Neural crest cell (in vitro differentiated cells): ENCODE measurements around the gene LHFPL3. TPM values are rescaled to one million over a fixed set of nuclear protein-coding genes. Genes with fewer than 3 reads are reported as not detected.

Experiments used
- DNase-seq: peaks from one replicate; pipeline ENCODE4 v3.0.0; 2021; ENCODE audit warnings: low read depth, mixed read lengths, low spot score
- H3K27ac Mint-ChIP-seq: one replicate; pipeline ENCODE4 v1.8.0; 2021; ENCODE audit warnings: mild to moderate bottlenecking, mixed read lengths; ENCODE audit not compliant: unreplicated experiment
- H3K27me3 Mint-ChIP-seq: 2 replicates; pipeline ENCODE4 v1.8.0; 2021; ENCODE audit warnings: low read depth, mild to moderate bottlenecking, mixed read lengths
- H3K36me3 Mint-ChIP-seq: 2 replicates; pipeline ENCODE4 v1.8.0; 2021; ENCODE audit warnings: low read depth, mild to moderate bottlenecking, mixed read lengths
- H3K4me1 Mint-ChIP-seq: 2 replicates; pipeline ENCODE4 v1.8.0; 2021; ENCODE audit warnings: mixed read lengths
- H3K4me3 Mint-ChIP-seq: one replicate; pipeline ENCODE4 v1.8.0; 2021; ENCODE audit warnings: mild to moderate bottlenecking, mixed read lengths
- H3K9me3 Mint-ChIP-seq: 2 replicates; pipeline ENCODE4 v1.8.0; 2021; ENCODE audit warnings: mixed read lengths
- total RNA-seq: library from RNA; stranded (reverse); gene quantifications from 2 replicates; pipeline ENCODE4 v1.2.1, GENCODE V29; 2021
- TF ChIP-seq, protein P1 (sequence below): fragments of 200-600 bp; sonication (generic); conservative IDR thresholded peaks from 2 replicates; pipeline ENCODE4 v1.5.0; 2021; ENCODE audit warnings: antibody characterized with exemption, mild to moderate bottlenecking

The LHFPL3 gene
- total RNA-seq, 1 donor from 2014 or later, result not detected

DNA sequence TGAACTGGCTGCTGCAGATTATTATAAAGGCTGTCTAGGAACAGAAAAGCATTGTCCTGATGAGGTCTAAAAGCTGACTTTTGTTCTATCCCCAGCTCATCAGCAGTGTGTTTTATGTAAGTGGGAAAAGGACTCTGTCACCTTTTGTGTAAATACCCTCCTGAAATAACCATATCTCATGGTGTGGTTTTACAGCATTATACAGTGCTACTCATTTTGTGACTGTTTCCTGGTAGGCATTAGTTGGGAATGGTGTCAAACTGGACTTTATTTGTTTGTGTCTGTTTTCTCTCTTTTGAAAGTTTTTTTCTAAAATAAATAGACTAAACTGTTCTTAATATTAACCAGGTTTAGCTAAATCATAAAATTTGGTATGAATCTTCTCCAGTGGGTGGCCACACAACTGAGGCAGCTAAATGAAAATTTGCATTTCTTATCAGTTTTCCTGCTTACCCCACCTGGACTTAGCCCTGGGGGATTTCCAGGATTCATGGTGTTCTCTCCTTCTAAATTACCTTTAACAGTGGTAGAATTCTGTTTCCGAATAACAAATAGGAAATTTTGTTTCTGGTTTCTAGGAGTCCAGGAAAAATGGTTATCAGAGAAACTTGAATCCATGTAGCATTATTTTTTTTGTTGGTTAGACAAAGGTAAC lies 140.9 kb downstream of the LHFPL3 start:
- DNase-seq, result no peak
- Mint-ChIP-seq H3K4me1 (no peaks in the 10 kb centered on the region), H3K4me3 (no peak overlapping the region), H3K9me3 (peaks cover 12% of the 10 kb centered on the region), H3K36me3 (peaks cover 3% of the 10 kb centered on the region), H3K27ac (no peak overlapping the region), H3K27me3 (peaks cover 17% of the 10 kb centered on the region)
- TF ChIP-seq, protein P1, sequence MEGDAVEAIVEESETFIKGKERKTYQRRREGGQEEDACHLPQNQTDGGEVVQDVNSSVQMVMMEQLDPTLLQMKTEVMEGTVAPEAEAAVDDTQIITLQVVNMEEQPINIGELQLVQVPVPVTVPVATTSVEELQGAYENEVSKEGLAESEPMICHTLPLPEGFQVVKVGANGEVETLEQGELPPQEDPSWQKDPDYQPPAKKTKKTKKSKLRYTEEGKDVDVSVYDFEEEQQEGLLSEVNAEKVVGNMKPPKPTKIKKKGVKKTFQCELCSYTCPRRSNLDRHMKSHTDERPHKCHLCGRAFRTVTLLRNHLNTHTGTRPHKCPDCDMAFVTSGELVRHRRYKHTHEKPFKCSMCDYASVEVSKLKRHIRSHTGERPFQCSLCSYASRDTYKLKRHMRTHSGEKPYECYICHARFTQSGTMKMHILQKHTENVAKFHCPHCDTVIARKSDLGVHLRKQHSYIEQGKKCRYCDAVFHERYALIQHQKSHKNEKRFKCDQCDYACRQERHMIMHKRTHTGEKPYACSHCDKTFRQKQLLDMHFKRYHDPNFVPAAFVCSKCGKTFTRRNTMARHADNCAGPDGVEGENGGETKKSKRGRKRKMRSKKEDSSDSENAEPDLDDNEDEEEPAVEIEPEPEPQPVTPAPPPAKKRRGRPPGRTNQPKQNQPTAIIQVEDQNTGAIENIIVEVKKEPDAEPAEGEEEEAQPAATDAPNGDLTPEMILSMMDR, result no peak

DNA sequence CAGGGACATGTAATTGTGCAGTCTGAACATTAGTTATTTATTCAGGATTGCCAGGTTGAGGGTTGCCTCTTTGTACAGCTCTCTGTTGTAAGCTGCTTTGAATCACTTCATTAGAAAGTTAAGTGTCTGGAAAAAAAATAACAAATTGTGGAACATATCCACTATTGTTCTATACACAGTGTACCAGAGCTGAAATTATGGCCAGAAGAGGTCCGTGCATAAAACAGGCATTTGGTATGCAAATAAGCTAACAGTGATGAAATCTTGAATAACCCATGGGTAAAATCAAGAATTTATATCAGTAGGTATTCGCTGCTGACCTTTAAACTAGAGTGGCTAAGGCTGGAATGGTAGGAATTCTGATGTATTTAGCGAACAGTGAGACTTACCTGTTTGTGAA lies 152.1 kb downstream of the LHFPL3 start:
- Mint-ChIP-seq H3K4me1 (no peaks in the 10 kb centered on the region), H3K27me3 (peaks cover 39% of the 10 kb centered on the region), H3K9me3 (peaks cover 2% of the 10 kb centered on the region), H3K27ac (no peak overlapping the region), H3K36me3 (no peaks in the 10 kb centered on the region), H3K4me3 (no peak overlapping the region)
- no peak for DNase-seq
- TF ChIP-seq, protein P1, result no peak

DNA sequence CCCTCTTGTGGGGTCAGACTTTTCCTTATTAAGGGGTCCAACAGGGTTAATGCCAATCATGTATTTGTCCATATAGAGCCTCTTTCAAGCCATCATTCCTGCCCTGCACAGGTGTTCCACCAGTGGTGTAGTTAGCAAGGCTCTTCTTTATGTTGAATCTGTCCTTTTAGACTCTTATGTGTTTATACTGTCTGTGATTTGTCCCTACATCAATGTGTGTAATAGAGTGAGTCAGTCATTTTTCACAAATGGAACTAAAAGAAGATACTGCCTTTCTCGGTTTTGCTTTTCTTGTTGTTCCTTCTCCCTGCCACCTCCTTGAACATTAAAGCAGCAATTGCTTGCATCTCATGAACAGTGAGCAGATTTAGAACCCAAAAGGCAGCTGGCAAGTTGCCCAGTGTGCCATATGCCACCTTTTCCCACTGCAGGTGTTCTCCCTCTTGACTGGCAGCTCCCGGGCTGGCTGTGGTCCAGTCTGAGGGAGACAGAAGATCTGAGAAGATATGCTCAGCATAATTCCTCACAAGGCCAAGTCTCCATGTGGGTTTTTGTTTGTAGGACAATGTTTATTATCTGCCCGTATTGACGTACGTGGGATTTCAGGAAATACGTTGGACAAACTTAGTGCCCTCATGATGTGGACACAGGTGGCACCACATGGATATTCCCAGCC lies 154.1 kb downstream of the LHFPL3 start:
- H3K27me3 Mint-ChIP-seq, result peaks cover 40% of the 10 kb centered on the region
- H3K4me3 Mint-ChIP-seq, result no peak overlapping the region
- no peaks in the 10 kb centered on the region for H3K36me3 Mint-ChIP-seq
- TF ChIP-seq, protein P1, result no peak
- H3K27ac Mint-ChIP-seq, result no peak overlapping the region
- H3K4me1 Mint-ChIP-seq, result no peaks in the 10 kb centered on the region
- H3K9me3 Mint-ChIP-seq, result peaks cover 4% of the 10 kb centered on the region
- DNase-seq, result no peak

DNA sequence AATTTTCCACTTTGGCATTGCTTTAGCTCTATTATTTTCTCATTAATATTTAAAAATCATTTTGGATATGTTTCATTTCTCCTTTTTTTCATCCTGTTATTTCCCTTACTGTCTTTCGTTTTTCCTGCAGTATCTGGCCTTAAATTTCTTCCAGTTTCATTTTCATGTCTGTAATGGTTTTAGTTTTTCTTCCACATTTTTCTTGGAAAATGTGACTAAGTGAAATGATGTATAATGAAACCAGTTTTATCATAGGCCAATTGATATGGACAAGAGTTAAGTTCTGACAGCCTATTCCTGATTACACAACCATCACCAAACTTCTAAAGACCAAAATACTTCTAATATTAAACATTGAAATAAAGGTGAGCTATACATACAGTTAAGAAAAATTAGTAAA lies 158.5 kb downstream of the LHFPL3 start:
- TF ChIP-seq, protein P1, result no peak
- Mint-ChIP-seq H3K4me1 (no peaks in the 10 kb centered on the region), H3K27ac (no peak overlapping the region), H3K27me3 (peaks cover 24% of the 10 kb centered on the region), H3K9me3 (peaks cover 4% of the 10 kb centered on the region), H3K4me3 (no peak overlapping the region), H3K36me3 (no peaks in the 10 kb centered on the region)
- no peak for DNase-seq

DNA sequence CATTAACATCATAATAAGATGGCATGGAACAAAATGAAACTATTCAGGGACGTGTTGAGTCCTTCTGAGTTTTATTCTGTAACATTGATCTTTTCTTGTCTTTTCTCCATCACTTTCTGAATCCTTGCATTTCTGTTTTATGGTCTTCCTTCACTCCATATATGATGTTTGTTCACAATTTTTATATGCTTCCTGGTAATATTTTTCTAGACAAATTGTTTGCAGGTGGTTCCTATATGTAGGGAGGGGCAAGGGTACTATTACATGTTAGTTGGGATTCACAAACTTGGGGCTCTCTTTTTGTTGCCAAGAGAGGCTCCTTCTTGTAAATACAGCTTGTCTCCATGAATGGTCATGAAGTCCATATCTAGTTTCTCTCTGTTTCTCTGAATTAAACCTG lies 159.2 kb downstream of the LHFPL3 start:
- Mint-ChIP-seq H3K36me3 (no peaks in the 10 kb centered on the region), H3K4me1 (no peaks in the 10 kb centered on the region), H3K4me3 (no peak overlapping the region), H3K27ac (no peak overlapping the region), H3K27me3 (peaks cover 19% of the 10 kb centered on the region), H3K9me3 (peaks cover 2% of the 10 kb centered on the region)
- no peak for DNase-seq
- TF ChIP-seq, protein P1, result no peak
